ENCODE results near the gene KSR2.

The KSR2 gene

GRCh38 chr12:117702741-117703140 lies 266.0 kb downstream of the KSR2 start:
- FAIRE-seq (no peak), DNase-seq (ENCODE audit: insufficient read length, low spot score) (no peak)
- TF ChIP-seq POU2F2 (IDR thresholded peaks at IDR 0.05; ENCODE audit: low read depth, low read length) (no peak), SPI1 (IDR thresholded peaks at IDR 0.05; ENCODE audit: low read depth, low read length) (no peak)

- TF ChIP-seq PAX5 (IDR thresholded peaks at IDR 0.05; ENCODE audit: insufficient read depth, low read length, severe bottlenecking) (no peak), POU2F2 (IDR thresholded peaks at IDR 0.05; ENCODE audit: low read depth, low read length) (no peak), POLR2A (IDR thresholded peaks at IDR 0.05; ENCODE audit: low read depth, low read length) (no peak), TAF1 (IDR thresholded peaks at IDR 0.05; ENCODE audit: low read depth, low read length) (no peak), POLR2AphosphoS5 (IDR thresholded peaks at IDR 0.05; ENCODE audit: low read depth, low read length) (no peak), SPI1 (IDR thresholded peaks at IDR 0.05; ENCODE audit: low read depth, low read length) (no peak)
- FAIRE-seq (no peak), DNase-seq (ENCODE audit: insufficient read length, low spot score) (no peak)
Measured at GRCh38 chr12:117699575-117699974, 269.2 kb downstream of the KSR2 start.

GRCh38 chr12:117699118-117699517 lies 269.7 kb downstream of the KSR2 start:
- DNase-seq (ENCODE audit: insufficient read length, low spot score), result no peak
- no peak for TF ChIP-seq POLR2A (IDR thresholded peaks at IDR 0.05; ENCODE audit: low read depth, low read length)
- TF ChIP-seq POU2F2 (IDR thresholded peaks at IDR 0.05; ENCODE audit: low read depth, low read length), result no peak
- TF ChIP-seq TAF1 (IDR thresholded peaks at IDR 0.05; ENCODE audit: low read depth, low read length), result no peak
- TF ChIP-seq POLR2AphosphoS5 (IDR thresholded peaks at IDR 0.05; ENCODE audit: low read depth, low read length), result no peak
- TF ChIP-seq SPI1 (IDR thresholded peaks at IDR 0.05; ENCODE audit: low read depth, low read length), result no peak
- TF ChIP-seq PAX5 (IDR thresholded peaks at IDR 0.05; ENCODE audit: insufficient read depth, low read length, severe bottlenecking), result no peak
- no peak for FAIRE-seq

GRCh38 chr12:117695956-117696355 lies 272.8 kb downstream of the KSR2 start:
- DNase-seq (ENCODE audit: insufficient read length, low spot score) (no peak), FAIRE-seq (no peak)
- no peak for TF ChIP-seq SPI1 (IDR thresholded peaks at IDR 0.05; ENCODE audit: low read depth, low read length)
- TF ChIP-seq POLR2AphosphoS5 (IDR thresholded peaks at IDR 0.05; ENCODE audit: low read depth, low read length), result no peak
- TF ChIP-seq POU2F2 (IDR thresholded peaks at IDR 0.05; ENCODE audit: low read depth, low read length), result no peak
- TF ChIP-seq TAF1 (IDR thresholded peaks at IDR 0.05; ENCODE audit: low read depth, low read length), result no peak
- no peak for TF ChIP-seq POLR2A (IDR thresholded peaks at IDR 0.05; ENCODE audit: low read depth, low read length)
- no peak for TF ChIP-seq PAX5 (IDR thresholded peaks at IDR 0.05; ENCODE audit: insufficient read depth, low read length, severe bottlenecking)

- FAIRE-seq (no peak), DNase-seq (ENCODE audit: insufficient read length, low spot score) (no peak)
- TF ChIP-seq PAX5 (IDR thresholded peaks at IDR 0.05; ENCODE audit: insufficient read depth, low read length, severe bottlenecking) (no peak), POU2F2 (IDR thresholded peaks at IDR 0.05; ENCODE audit: low read depth, low read length) (no peak), SPI1 (IDR thresholded peaks at IDR 0.05; ENCODE audit: low read depth, low read length) (no peak), POLR2A (IDR thresholded peaks at IDR 0.05; ENCODE audit: low read depth, low read length) (no peak), POLR2AphosphoS5 (IDR thresholded peaks at IDR 0.05; ENCODE audit: low read depth, low read length) (no peak), TAF1 (IDR thresholded peaks at IDR 0.05; ENCODE audit: low read depth, low read length) (no peak)
Measured at GRCh38 chr12:117692512-117692911, 276.3 kb downstream of the KSR2 start.

DNA sequence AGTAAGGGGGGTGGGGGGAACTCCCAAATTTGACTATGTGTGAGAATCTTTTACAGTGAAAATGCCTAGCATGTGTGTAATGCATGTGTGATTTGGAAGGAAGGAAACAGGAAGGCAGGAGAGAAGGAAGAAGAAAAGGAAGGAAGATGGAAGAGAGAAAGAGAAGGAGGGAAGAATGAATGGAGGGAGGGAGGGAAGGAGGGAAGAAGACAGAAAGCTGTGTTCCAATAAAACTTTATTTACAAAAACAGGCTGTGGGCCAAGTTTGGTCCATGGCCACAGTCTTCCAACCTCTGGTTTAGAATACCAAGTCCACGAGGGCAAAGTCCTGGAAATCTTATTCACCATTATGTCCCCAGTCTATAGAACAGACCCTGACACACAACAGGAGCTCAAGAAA lies 278.9 kb downstream of the KSR2 start:
- DNase-seq (ENCODE audit: insufficient read length, low spot score) (no peak), FAIRE-seq (no peak)
- TF ChIP-seq SPI1 (IDR thresholded peaks at IDR 0.05; ENCODE audit: low read depth, low read length), result no peak

- DNase-seq (ENCODE audit: insufficient read length, low spot score) (no peak), FAIRE-seq (no peak)
- TF ChIP-seq TAF1 (IDR thresholded peaks at IDR 0.05; ENCODE audit: low read depth, low read length), result no peak
- no peak for TF ChIP-seq POLR2A (IDR thresholded peaks at IDR 0.05; ENCODE audit: low read depth, low read length)
- no peak for TF ChIP-seq PAX5 (IDR thresholded peaks at IDR 0.05; ENCODE audit: insufficient read depth, low read length, severe bottlenecking)
- TF ChIP-seq POLR2AphosphoS5 (IDR thresholded peaks at IDR 0.05; ENCODE audit: low read depth, low read length), result no peak
- no peak for TF ChIP-seq SPI1 (IDR thresholded peaks at IDR 0.05; ENCODE audit: low read depth, low read length)
- no peak for TF ChIP-seq POU2F2 (IDR thresholded peaks at IDR 0.05; ENCODE audit: low read depth, low read length)
Measured at GRCh38 chr12:117688446-117688845, 280.3 kb downstream of the KSR2 start.

GRCh38 chr12:117686911-117687377 lies 281.8 kb downstream of the KSR2 start:
- no peak for TF ChIP-seq POLR2AphosphoS5 (IDR thresholded peaks at IDR 0.05; ENCODE audit: low read depth, low read length)
- no peak for TF ChIP-seq SPI1 (IDR thresholded peaks at IDR 0.05; ENCODE audit: low read depth, low read length)
- no peak for TF ChIP-seq TAF1 (IDR thresholded peaks at IDR 0.05; ENCODE audit: low read depth, low read length)
- no peak for TF ChIP-seq POU2F2 (IDR thresholded peaks at IDR 0.05; ENCODE audit: low read depth, low read length)
- TF ChIP-seq POLR2A (IDR thresholded peaks at IDR 0.05; ENCODE audit: low read depth, low read length), result no peak
- no peak for TF ChIP-seq PAX5 (IDR thresholded peaks at IDR 0.05; ENCODE audit: insufficient read depth, low read length, severe bottlenecking)
- no peak for DNase-seq (ENCODE audit: insufficient read length, low spot score)
- FAIRE-seq, result no peak

GRCh38 chr12:117686210-117686609 lies 282.6 kb downstream of the KSR2 start:
- FAIRE-seq, result no peak
- no peak for TF ChIP-seq POU2F2 (IDR thresholded peaks at IDR 0.05; ENCODE audit: low read depth, low read length)
- TF ChIP-seq SPI1 (IDR thresholded peaks at IDR 0.05; ENCODE audit: low read depth, low read length), result no peak
- no peak for TF ChIP-seq TAF1 (IDR thresholded peaks at IDR 0.05; ENCODE audit: low read depth, low read length)
- TF ChIP-seq PAX5 (IDR thresholded peaks at IDR 0.05; ENCODE audit: insufficient read depth, low read length, severe bottlenecking), result no peak
- TF ChIP-seq POLR2A (IDR thresholded peaks at IDR 0.05; ENCODE audit: low read depth, low read length), result no peak
- TF ChIP-seq POLR2AphosphoS5 (IDR thresholded peaks at IDR 0.05; ENCODE audit: low read depth, low read length), result no peak
- no peak for DNase-seq (ENCODE audit: insufficient read length, low spot score)

GRCh38 chr12:117685110-117685926 lies 283.5 kb downstream of the KSR2 start:
- DNase-seq (ENCODE audit: insufficient read length, low spot score) (no peak), FAIRE-seq (no peak)
- TF ChIP-seq POU2F2 (IDR thresholded peaks at IDR 0.05; ENCODE audit: low read depth, low read length) (no peak), TAF1 (IDR thresholded peaks at IDR 0.05; ENCODE audit: low read depth, low read length) (no peak), POLR2AphosphoS5 (IDR thresholded peaks at IDR 0.05; ENCODE audit: low read depth, low read length) (no peak), PAX5 (IDR thresholded peaks at IDR 0.05; ENCODE audit: insufficient read depth, low read length, severe bottlenecking) (no peak), SPI1 (IDR thresholded peaks at IDR 0.05; ENCODE audit: low read depth, low read length) (no peak), POLR2A (IDR thresholded peaks at IDR 0.05; ENCODE audit: low read depth, low read length) (no peak)

All from GM12891 (cell line).